WTC11 (cell line): ENCODE data around the gene IL26. TPM values are rescaled to one million over a fixed set of nuclear protein-coding genes. Genes with fewer than 3 reads are reported as not detected.
"Not testable (repeated sequence)": the region's sequence is repeated elsewhere in the genome, so short reads cannot be mapped to it uniquely, and the experiment has no call there.

Experiments used
- ATAC-seq: fragments of 200-7000 bp; cut with Tn5 transposase; 2 replicates; pipeline ENCODE4 v1.10.0; 2021; ENCODE audit warnings: mild to moderate bottlenecking, moderate library complexity
- CTCF ChIA-PET: fragments of 300-600 bp; sonication (Branson Sonifier 250); formaldehyde crosslinking; loops from one replicate; lab custom pipeline; 2021; ENCODE audit warnings: antibody characterized with exemption; lab: Charles Lee
- POLR2A ChIA-PET: fragments of 350-600 bp; sonication (Branson Sonifier 250); formaldehyde crosslinking; loops from one replicate; lab custom pipeline; 2021; ENCODE audit warnings: antibody characterized with exemption; lab: Charles Lee
- DNase-seq: peaks from one replicate; pipeline ENCODE4 v3.0.0; 2021; ENCODE audit warnings: low spot score
- H3K27ac Mint-ChIP-seq: 2 replicates; pipeline ENCODE4 v1.8.0; 2021; ENCODE audit warnings: mixed read lengths
- H3K27me3 Mint-ChIP-seq: 2 replicates; pipeline ENCODE4 v1.8.0; 2021; ENCODE audit warnings: low read depth, mild to moderate bottlenecking, moderate library complexity, mixed read lengths
- H3K36me3 Mint-ChIP-seq: 2 replicates; pipeline ENCODE4 v1.8.0; 2021; ENCODE audit warnings: mixed read lengths
- H3K4me1 Mint-ChIP-seq: 2 replicates; pipeline ENCODE4 v1.8.0; 2022; ENCODE audit warnings: mixed read lengths
- H3K4me3 Mint-ChIP-seq: 2 replicates; pipeline ENCODE4 v1.8.0; 2021; ENCODE audit warnings: mild to moderate bottlenecking, moderate library complexity, mixed read lengths
- H3K9me3 Mint-ChIP-seq: 2 replicates; pipeline ENCODE4 v1.8.0; 2021; ENCODE audit warnings: mixed read lengths
- ATF3 ChIP-seq: sonication (generic); formaldehyde crosslinking; conservative IDR thresholded peaks from 2 replicates; pipeline ENCODE4 v1.8.1; 2022; ENCODE audit warnings: mild to moderate bottlenecking, missing genetic modification reagents
- ETV6 ChIP-seq: sonication (generic); formaldehyde crosslinking; IDR thresholded peaks from 2 replicates; pipeline ENCODE4 v1.8.1; 2022; ENCODE audit warnings: mild to moderate bottlenecking, missing genetic modification reagents
- GRHL2 ChIP-seq: fragments of 250-450 bp; sonication (Bioruptor Pico); IDR thresholded peaks from 2 replicates; pipeline ENCODE4 v1.8.0; 2022; ENCODE audit warnings: mild to moderate bottlenecking, moderate library complexity; ENCODE audit not compliant: insufficient replicate concordance, severe bottlenecking
- NR1H2 ChIP-seq: sonication (generic); formaldehyde crosslinking; IDR thresholded peaks from 2 replicates; pipeline ENCODE4 v1.9.0; 2021; ENCODE audit warnings: mild to moderate bottlenecking, moderate library complexity, missing genetic modification reagents
- NR2C2 ChIP-seq: sonication (generic); formaldehyde crosslinking; IDR thresholded peaks from 2 replicates; pipeline ENCODE4 v1.8.0; 2022; ENCODE audit warnings: mild to moderate bottlenecking, missing genetic modification reagents
- PRRX2 ChIP-seq: fragments of 250-450 bp; sonication (Bioruptor Pico); IDR thresholded peaks from 2 replicates; pipeline ENCODE4 v1.8.0; 2021; ENCODE audit warnings: mild to moderate bottlenecking
- RELA ChIP-seq: sonication (generic); formaldehyde crosslinking; IDR thresholded peaks from 2 replicates; pipeline ENCODE4 v1.8.1; 2022; ENCODE audit warnings: missing genetic modification reagents, mild to moderate bottlenecking, borderline replicate concordance
- SMAD4 ChIP-seq: sonication (generic); formaldehyde crosslinking; IDR thresholded peaks from 2 replicates; pipeline ENCODE4 v1.8.0; 2022; ENCODE audit warnings: mild to moderate bottlenecking, missing genetic modification reagents
- STAT6 ChIP-seq: sonication (generic); formaldehyde crosslinking; conservative IDR thresholded peaks from 2 replicates; pipeline ENCODE4 v1.8.1; 2023; ENCODE audit warnings: mild to moderate bottlenecking, low read depth, missing genetic modification reagents, moderate library complexity
- ZNF232 ChIP-seq: sonication (generic); formaldehyde crosslinking; IDR thresholded peaks from 2 replicates; pipeline ENCODE4 v1.8.0; 2022; ENCODE audit warnings: mild to moderate bottlenecking, missing genetic modification reagents
- ZNF396 ChIP-seq: fragments of 250-450 bp; sonication (Bioruptor Pico); IDR thresholded peaks from 2 replicates; pipeline ENCODE4 v1.8.0; 2021; ENCODE audit warnings: mild to moderate bottlenecking, moderate library complexity, borderline replicate concordance
- ZNF423 ChIP-seq: fragments of 250-450 bp; sonication (Bioruptor Pico); IDR thresholded peaks from 2 replicates; pipeline ENCODE4 v2.1.2; 2022; ENCODE audit warnings: mild to moderate bottlenecking, moderate library complexity
- total RNA-seq: library from RNA; stranded (reverse); gene quantifications from 3 replicates; pipeline ENCODE4 v1.2.3, GENCODE V29; 2021
- TF ChIP-seq, protein P1 (sequence below): sonication (generic); formaldehyde crosslinking; IDR thresholded peaks from 2 replicates; pipeline ENCODE4 v1.8.1; 2022; ENCODE audit warnings: mild to moderate bottlenecking, missing genetic modification reagents, moderate library complexity, borderline replicate concordance
- TF ChIP-seq, protein P2 (sequence below): sonication (generic); formaldehyde crosslinking; IDR thresholded peaks from 2 replicates; pipeline ENCODE4 v1.8.0; 2023; ENCODE audit warnings: missing genetic modification reagents
- TF ChIP-seq, protein P3 (sequence below): sonication (generic); formaldehyde crosslinking; IDR thresholded peaks from 2 replicates; pipeline ENCODE4 v1.8.1; 2023; ENCODE audit warnings: mild to moderate bottlenecking, missing genetic modification reagents, moderate library complexity

IL26 gene
- total RNA-seq, 1 experiment from 2014 or later: not detected

GRCh38 chr12:68175557-68176061 is 50.0 kb downstream of the IL26 start:
- Mint-ChIP-seq H3K4me3 (no peak overlapping the region), H3K27ac (no peak overlapping the region), H3K27me3 (no peaks in the 10 kb centered on the region), H3K4me1 (peaks cover 11% of the 10 kb centered on the region), H3K36me3 (no peaks in the 10 kb centered on the region), H3K9me3 (peaks cover 18% of the 10 kb centered on the region)
- ChIA-PET POLR2A (no interaction called here), CTCF (interaction anchor here (1.6 to 2.3 kb wide), 2 partner anchors 18 to 135 kb away, joined by 4 to 12 read pairs; no protein-coding TSS in a partner anchor)
- TF ChIP-seq GRHL2 (no peak), NR2C2 (CRISPR knock-in tag) (no peak), SMAD4 (CRISPR knock-in tag) (no peak), RELA (no peak), PRRX2 (CRISPR knock-in tag) (no peak), ATF3 (CRISPR knock-in tag) (no peak), ETV6 (no peak), ZNF396 (no peak), STAT6 (no peak)
- DNase-seq (no peak), ATAC-seq (peak; percentile 20; the same call in 1 of the 2 replicates)

- POLR2A ChIA-PET, DNase-seq, H3K36me3 Mint-ChIP-seq, H3K27me3 Mint-ChIP-seq, H3K27ac Mint-ChIP-seq, ATAC-seq, H3K4me3 Mint-ChIP-seq: not testable (repeated sequence)
- CTCF ChIA-PET: interaction anchor here (1.6 kb wide), 1 partner anchor 134 kb away, joined by 4 read pairs; no protein-coding TSS in a partner anchor
- Mint-ChIP-seq H3K9me3 (peaks cover 18% of the 10 kb centered on the region), H3K4me1 (peaks cover 11% of the 10 kb centered on the region)
These were observed 50.8 kb downstream of the IL26 start for GRCh38 chr12:68174761-68175160.

DNA sequence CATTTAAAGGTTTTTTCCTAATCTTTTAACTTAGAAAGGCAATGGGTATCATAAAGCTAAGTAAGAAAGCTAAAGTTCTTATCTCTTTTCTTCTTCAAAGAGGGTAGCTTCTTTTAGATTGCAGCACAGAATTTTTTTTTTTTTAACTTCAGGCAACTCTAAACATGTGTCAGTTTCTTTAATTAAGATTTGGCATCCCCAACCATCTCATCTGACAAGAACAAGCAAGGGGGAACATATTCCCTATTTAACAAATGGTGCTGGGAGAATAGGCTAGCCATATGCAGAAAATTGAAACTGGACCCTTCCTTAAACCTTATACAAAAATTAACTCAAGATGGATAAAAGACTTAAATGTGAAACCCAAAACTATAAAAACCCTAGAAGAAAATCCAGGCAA is 51.8 kb downstream of the IL26 start:
- DNase-seq (no peak), ATAC-seq (no peak)
- Mint-ChIP-seq H3K36me3 (no peaks in the 10 kb centered on the region), H3K4me3 (no peak overlapping the region), H3K27me3 (no peaks in the 10 kb centered on the region), H3K4me1 (peaks cover 8% of the 10 kb centered on the region), H3K27ac (no peak overlapping the region), H3K9me3 (peaks cover 16% of the 10 kb centered on the region)
- POLR2A ChIA-PET: no interaction called here
- CTCF ChIA-PET: interaction anchor here (1.5 kb wide), 1 partner anchor 15 kb away, joined by 3 read pairs; no protein-coding TSS in a partner anchor
- TF ChIP-seq, protein P1, sequence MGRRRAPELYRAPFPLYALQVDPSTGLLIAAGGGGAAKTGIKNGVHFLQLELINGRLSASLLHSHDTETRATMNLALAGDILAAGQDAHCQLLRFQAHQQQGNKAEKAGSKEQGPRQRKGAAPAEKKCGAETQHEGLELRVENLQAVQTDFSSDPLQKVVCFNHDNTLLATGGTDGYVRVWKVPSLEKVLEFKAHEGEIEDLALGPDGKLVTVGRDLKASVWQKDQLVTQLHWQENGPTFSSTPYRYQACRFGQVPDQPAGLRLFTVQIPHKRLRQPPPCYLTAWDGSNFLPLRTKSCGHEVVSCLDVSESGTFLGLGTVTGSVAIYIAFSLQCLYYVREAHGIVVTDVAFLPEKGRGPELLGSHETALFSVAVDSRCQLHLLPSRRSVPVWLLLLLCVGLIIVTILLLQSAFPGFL (CRISPR knock-in tag): no peak
- TF ChIP-seq ZNF423 (CRISPR knock-in tag) (no peak), ATF3 (CRISPR knock-in tag) (no peak), NR2C2 (CRISPR knock-in tag) (no peak), ZNF232 (CRISPR knock-in tag) (no peak), NR1H2 (CRISPR knock-in tag) (no peak), GRHL2 (no peak)
- TF ChIP-seq, protein P2, sequence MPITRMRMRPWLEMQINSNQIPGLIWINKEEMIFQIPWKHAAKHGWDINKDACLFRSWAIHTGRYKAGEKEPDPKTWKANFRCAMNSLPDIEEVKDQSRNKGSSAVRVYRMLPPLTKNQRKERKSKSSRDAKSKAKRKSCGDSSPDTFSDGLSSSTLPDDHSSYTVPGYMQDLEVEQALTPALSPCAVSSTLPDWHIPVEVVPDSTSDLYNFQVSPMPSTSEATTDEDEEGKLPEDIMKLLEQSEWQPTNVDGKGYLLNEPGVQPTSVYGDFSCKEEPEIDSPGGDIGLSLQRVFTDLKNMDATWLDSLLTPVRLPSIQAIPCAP (CRISPR knock-in tag): no peak
- TF ChIP-seq, protein P3, sequence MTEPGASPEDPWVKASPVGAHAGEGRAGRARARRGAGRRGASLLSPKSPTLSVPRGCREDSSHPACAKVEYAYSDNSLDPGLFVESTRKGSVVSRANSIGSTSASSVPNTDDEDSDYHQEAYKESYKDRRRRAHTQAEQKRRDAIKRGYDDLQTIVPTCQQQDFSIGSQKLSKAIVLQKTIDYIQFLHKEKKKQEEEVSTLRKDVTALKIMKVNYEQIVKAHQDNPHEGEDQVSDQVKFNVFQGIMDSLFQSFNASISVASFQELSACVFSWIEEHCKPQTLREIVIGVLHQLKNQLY: no peak
